Body of pancreas (tissue), 4 donors: Measurements from ENCODE around the gene PLLP.

Experiments
- CTCF ChIP-seq, 7 experiments: fragments of 450-650 bp in 4 of 7; fragments of 200-600 bp in 3 of 7; sonication (generic) in 3 of 7; IDR thresholded peaks; one replicate each; pipeline ENCODE4 v1.5.1; 2016 to 2019; ENCODE audit warnings: antibody characterized with exemption in 7 of 7
- POLR2A ChIP-seq, 3 donors: fragments of 450-650 bp; IDR thresholded peaks; one replicate each; pipeline ENCODE4 v1.6.1; 2016; ENCODE audit warnings: antibody characterized with exemption in 3 of 3, mild to moderate bottlenecking in 2 of 3

GRCh38 chr16:57324749-57325148 lies 40.3 kb upstream of the PLLP start:
- TF ChIP-seq CTCF (IDR thresholded peaks at IDR 0.05) (no peak), POLR2A (IDR thresholded peaks at IDR 0.05) (no peak)
